GM12874 (cell line): ENCODE measurements around the gene SHC1.

Source experiments
- TF ChIP-seq, protein P1 (sequence below): IDR thresholded peaks from 2 replicates; pipeline ENCODE4 v1.5.1; 2011; ENCODE audit warnings: low read depth, mild to moderate bottlenecking, control low read depth, low read length, moderate library complexity; ENCODE audit not compliant: insufficient read depth

The SHC1 gene

DNA sequence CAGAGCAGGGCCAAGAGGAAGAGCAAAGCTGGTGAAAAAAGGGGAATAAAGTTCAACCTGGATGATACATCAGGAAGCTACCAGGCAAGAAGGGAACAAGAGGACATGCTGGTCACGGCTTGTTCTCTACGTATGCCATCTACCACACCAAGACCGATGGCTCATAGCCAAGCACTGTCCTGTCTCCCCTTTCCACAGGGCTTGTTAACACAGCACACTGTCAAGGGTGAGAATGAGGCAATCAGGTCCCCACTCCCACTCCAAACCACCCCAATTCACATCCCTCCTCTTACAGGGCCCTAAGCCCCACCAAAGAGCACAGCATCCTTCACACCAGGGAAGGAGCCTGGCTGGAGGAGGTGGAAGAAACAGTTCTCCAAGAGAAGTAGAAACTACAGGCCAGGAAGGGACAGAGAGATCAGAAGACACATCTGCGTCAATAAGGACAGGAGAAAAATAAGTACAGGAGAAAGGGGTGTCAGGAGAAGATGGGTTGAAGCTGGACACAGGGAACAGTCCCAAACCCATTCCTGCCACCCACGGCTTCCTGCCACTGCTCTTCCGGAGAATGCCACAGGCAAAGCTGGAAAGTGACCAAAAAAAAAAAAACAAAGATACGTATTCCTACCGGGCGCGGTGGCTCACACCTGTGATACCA, 923 bp upstream of the SHC1 start:
- TF ChIP-seq, protein P1, sequence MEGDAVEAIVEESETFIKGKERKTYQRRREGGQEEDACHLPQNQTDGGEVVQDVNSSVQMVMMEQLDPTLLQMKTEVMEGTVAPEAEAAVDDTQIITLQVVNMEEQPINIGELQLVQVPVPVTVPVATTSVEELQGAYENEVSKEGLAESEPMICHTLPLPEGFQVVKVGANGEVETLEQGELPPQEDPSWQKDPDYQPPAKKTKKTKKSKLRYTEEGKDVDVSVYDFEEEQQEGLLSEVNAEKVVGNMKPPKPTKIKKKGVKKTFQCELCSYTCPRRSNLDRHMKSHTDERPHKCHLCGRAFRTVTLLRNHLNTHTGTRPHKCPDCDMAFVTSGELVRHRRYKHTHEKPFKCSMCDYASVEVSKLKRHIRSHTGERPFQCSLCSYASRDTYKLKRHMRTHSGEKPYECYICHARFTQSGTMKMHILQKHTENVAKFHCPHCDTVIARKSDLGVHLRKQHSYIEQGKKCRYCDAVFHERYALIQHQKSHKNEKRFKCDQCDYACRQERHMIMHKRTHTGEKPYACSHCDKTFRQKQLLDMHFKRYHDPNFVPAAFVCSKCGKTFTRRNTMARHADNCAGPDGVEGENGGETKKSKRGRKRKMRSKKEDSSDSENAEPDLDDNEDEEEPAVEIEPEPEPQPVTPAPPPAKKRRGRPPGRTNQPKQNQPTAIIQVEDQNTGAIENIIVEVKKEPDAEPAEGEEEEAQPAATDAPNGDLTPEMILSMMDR, result no peak

DNA sequence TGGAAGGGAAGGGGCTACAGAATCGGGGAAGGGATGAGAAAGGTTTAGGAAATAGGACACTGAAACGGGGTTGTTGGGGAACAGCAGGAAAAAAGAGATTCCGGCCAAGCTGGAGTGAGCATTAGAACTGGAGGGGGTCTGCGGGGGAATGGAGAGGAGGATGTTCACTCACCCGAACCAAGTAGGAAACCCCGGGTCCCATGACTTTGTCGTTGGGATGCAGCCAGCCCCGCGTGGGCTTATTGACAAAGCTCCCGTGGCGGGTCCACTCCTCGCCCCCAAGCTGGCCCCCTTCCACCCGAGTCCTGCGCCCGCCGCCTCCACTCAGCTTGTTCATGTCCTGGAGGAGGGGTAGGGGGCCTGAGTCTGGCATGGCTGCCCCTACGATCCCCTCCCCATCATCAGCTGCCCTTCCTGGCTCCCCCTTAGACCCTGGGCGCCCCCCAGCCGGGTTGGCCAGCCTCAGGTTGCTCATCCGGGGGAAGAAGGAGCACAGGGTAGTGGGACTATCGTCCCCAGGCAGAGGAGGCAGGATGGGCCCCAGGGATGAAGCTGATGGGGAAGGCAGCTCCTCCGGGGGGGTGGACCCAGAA, 591 bp downstream of the SHC1 start:
- TF ChIP-seq, protein P1, result no peak

DNA sequence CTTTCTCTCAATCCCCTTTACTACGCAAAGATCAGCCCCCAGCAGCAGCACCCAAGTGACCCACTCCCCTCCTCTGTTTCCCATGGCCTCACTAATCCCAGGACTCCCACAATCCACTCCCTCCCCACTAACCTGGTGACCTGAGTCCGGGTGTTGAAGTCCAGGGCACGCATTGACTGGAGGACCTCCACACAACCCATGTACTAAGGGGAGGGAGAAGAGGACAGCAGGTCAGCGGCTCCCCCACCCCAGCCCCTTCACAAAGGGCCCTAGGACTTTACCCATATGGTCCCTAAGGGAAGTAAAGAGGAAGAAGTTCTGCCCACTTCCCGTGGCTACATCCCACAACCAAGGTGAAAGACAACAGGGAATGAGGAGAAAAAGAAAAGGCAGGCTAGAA, 1.3 kb downstream of the SHC1 start:
- TF ChIP-seq, protein P1, result no peak

GRCh38 chr1:154968731-154969130, 1.8 kb downstream of the SHC1 start:
- TF ChIP-seq, protein P1, result no peak

DNA sequence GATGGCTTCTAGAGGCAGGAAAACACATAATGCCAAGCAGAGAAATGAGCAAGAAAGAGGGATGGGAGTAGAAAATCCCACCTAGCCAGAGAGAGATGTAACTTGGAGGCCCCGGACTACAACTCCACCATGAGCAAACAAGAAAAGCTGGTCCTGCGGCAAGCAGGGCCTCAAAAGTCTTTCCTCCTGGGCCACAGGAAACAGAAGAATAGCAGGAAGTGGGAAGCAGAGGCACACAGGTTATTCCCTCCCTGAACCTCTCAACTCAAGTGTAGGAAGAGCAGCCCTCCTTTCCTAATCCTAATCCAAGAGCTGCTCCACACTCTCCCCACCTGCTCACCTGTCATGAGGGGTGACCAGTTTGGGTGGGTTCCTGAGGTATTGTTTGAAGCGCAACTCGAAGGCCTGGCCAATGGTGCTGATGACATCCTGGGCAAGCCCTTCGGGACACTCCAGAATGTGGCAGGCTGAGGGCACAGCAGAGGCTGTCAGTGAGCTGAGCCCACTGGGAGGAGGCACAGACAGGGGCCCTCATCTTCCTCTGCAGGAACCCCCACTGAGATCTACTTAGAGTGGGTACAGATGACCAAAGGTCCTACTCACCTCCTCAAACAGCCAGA, 3.1 kb downstream of the SHC1 start:
- TF ChIP-seq, protein P1, result no peak

DNA sequence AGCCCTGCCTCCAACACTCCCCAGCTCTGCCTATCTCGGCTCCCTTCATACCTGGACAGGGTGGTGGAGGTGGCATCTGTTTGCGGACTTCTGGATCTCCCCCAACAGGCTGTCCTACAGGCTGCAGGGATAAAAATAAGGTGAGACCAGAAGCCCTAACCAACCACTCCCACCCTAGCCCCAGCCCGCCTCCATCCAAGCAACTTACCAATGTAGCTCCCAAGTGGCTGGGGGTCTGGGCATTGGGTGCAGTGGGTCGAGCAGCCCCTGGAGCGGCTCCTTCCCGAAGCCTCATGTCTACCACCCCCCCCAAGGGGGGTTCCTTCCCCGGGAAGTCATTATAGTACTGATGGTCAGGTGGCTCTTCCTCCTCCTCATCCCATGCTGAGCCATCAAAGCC, 4.4 kb downstream of the SHC1 start:
- TF ChIP-seq, protein P1, result no peak

GRCh38 chr1:154964359-154964758, 6.2 kb downstream of the SHC1 start:
- TF ChIP-seq, protein P1, result no peak
